ENCODE measurements around the gene NEAT1. TPM values are rescaled to one million over a fixed set of nuclear protein-coding genes. Genes with fewer than 3 reads are reported as not detected.

The NEAT1 gene
- total RNA-seq, 4 donors from 2014 or later, result 370 to 782 (median 680) TPM

- H3K4me3 ChIP-seq, result no peak overlapping the region
- no peaks in the 10 kb centered on the region for H3K9me3 ChIP-seq
- no peaks in the 10 kb centered on the region for H3K27me3 ChIP-seq
- no peak for TF ChIP-seq EP300 (IDR thresholded peaks at IDR 0.05; ENCODE audit: low read depth)
- no peak for TF ChIP-seq POLR2A (IDR thresholded peaks at IDR 0.05)
- no peak for TF ChIP-seq CTCF (IDR thresholded peaks at IDR 0.05)
- no peak for TF ChIP-seq POLR2AphosphoS5 (IDR thresholded peaks at IDR 0.05)
- in situ Hi-C loops (cut with MboI; ENCODE audit: low pct_ligation_motif_present in 1 of 4, low pct_unique_long_range_greater_than_20kb in 1 of 4, low sequenced_read_pairs in 3 of 4), result no loop called here
- intact Hi-C loops (cut with DNase I; ENCODE audit: low total_unique reads), result no loop called here
- H3K36me3 ChIP-seq, result peaks cover 0 to 21% (median 8%) of the 10 kb centered on the region in 4 donors
- no peak overlapping the region for H3K27ac ChIP-seq
- WGBS, 2 donors (ENCODE audit: low coverage in 1 of 2), result 92% methylated on average over 6 of the region's 10 CpGs; no CpG with 5 or more reads in 1 of the 2 donors
- H3K4me1 ChIP-seq, result peaks cover 3 to 32% (median 11%) of the 10 kb centered on the region in 4 donors
- no peak for DNase-seq
Measured at GRCh38 chr11:65399845-65400244, 22.8 kb upstream of the NEAT1 start.

- WGBS, 2 donors (ENCODE audit: low coverage in 1 of 2), result 67% methylated on average over 11 of the region's 17 CpGs; no CpG with 5 or more reads in 1 of the 2 donors
- Histone ChIP-seq H3K4me3 (no peak overlapping the region), H3K4me1 (peaks cover 3 to 32% (median 11%) of the 10 kb centered on the region in 4 donors), H3K9me3 (no peaks in the 10 kb centered on the region), H3K36me3 (peaks cover 0 to 27% (median 10%) of the 10 kb centered on the region in 4 donors), H3K27ac (peak overlapping the region in 2 of 4 donors; percentile 74 to 76), H3K27me3 (no peaks in the 10 kb centered on the region)
- intact Hi-C loops (cut with DNase I; ENCODE audit: low total_unique reads), result no loop called here
- DNase-seq, result no peak
- TF ChIP-seq EP300 (IDR thresholded peaks at IDR 0.05; ENCODE audit: low read depth) (no peak), POLR2A (IDR thresholded peaks at IDR 0.05) (no peak), POLR2AphosphoS5 (IDR thresholded peaks at IDR 0.05) (no peak)
- in situ Hi-C loops (cut with MboI; ENCODE audit: low pct_ligation_motif_present in 1 of 4, low pct_unique_long_range_greater_than_20kb in 1 of 4, low sequenced_read_pairs in 3 of 4), result no loop called here
Measured at GRCh38 chr11:65400307-65401072, 22.1 kb upstream of the NEAT1 start.

GRCh38 chr11:65401073-65401802 lies 21.4 kb upstream of the NEAT1 start:
- WGBS, 2 donors (ENCODE audit: low coverage in 1 of 2), result 10 to 60% methylated on average over 2 to 15 of the region's 16 CpGs
- Histone ChIP-seq H3K27ac (peak overlapping the region; percentile 53 to 76 (median 69)), H3K36me3 (peaks cover 0 to 35% (median 10%) of the 10 kb centered on the region in 4 donors), H3K4me1 (peaks cover 3 to 32% (median 11%) of the 10 kb centered on the region in 4 donors), H3K9me3 (no peaks in the 10 kb centered on the region), H3K27me3 (no peaks in the 10 kb centered on the region), H3K4me3 (no peak overlapping the region)
- no peak for TF ChIP-seq POLR2AphosphoS5 (IDR thresholded peaks at IDR 0.05)
- TF ChIP-seq EP300 (IDR thresholded peaks at IDR 0.05; ENCODE audit: low read depth), result no peak
- no peak for TF ChIP-seq CTCF (IDR thresholded peaks at IDR 0.05)
- TF ChIP-seq POLR2A (IDR thresholded peaks at IDR 0.05), result no peak
- intact Hi-C loops (cut with DNase I; ENCODE audit: low total_unique reads) (no loop called here), in situ Hi-C loops (cut with MboI; ENCODE audit: low pct_ligation_motif_present in 1 of 4, low pct_unique_long_range_greater_than_20kb in 1 of 4, low sequenced_read_pairs in 3 of 4) (no loop called here)
- DNase-seq, result no peak

GRCh38 chr11:65401803-65402248 lies 20.8 kb upstream of the NEAT1 start:
- DNase-seq, result no peak
- no peak overlapping the region for H3K4me3 ChIP-seq
- no peaks in the 10 kb centered on the region for H3K9me3 ChIP-seq
- H3K36me3 ChIP-seq, result peaks cover 0 to 41% (median 9%) of the 10 kb centered on the region in 4 donors
- in situ Hi-C loops (cut with MboI; ENCODE audit: low pct_ligation_motif_present in 1 of 4, low pct_unique_long_range_greater_than_20kb in 1 of 4, low sequenced_read_pairs in 3 of 4) (no loop called here), intact Hi-C loops (cut with DNase I; ENCODE audit: low total_unique reads) (no loop called here)
- 48 to 62% methylated on average over 5 to 10 of the region's 10 CpGs for WGBS, 2 donors (ENCODE audit: low coverage in 1 of 2)
- H3K27me3 ChIP-seq, result no peaks in the 10 kb centered on the region
- peak overlapping the region; percentile 53 to 76 (median 69) for H3K27ac ChIP-seq
- H3K4me1 ChIP-seq, result peaks cover 3 to 32% (median 11%) of the 10 kb centered on the region in 4 donors
- TF ChIP-seq CTCF (IDR thresholded peaks at IDR 0.05) (no peak), POLR2AphosphoS5 (IDR thresholded peaks at IDR 0.05) (no peak)
